Hepatic stellate cell (primary cell): Measurements from ENCODE around the gene PIK3IP1.
"Not testable (repeated sequence)": the region's sequence is repeated elsewhere in the genome, so short reads cannot be mapped to it uniquely, and the experiment has no call there.

Experiments
- DNase-seq: peaks from one replicate; pipeline ENCODE4 v3.0.0; 2011; ENCODE audit warnings: low spot score

Gene PIK3IP1

GRCh38 chr22:31248965-31249958 lies 43.0 kb downstream of the PIK3IP1 start:
- no peak for DNase-seq

GRCh38 chr22:31248138-31248745 lies 44.0 kb downstream of the PIK3IP1 start:
- peak; percentile 91 for DNase-seq

GRCh38 chr22:31247726-31248125 lies 44.6 kb downstream of the PIK3IP1 start:
- DNase-seq = no peak

DNA sequence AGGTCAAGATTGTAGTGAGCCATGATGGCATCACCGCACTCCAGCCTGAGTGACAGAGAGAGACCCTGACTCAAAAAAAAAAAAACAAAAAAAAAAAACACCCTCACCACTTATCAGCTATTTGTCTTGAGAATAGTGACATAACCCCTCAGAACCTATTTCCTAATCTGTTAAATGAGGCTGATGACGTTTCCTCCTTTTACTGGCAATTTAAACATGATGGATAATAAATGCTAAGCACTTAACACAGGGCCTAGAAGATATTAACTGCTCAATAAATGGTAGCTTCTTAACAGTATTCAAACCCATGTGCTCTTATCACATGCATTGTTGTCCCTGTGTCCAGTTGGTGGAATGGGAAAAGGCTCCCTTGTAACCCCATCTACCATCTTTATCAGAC lies 45.6 kb downstream of the PIK3IP1 start:
- no peak for DNase-seq

GRCh38 chr22:31245998-31246397 lies 46.3 kb downstream of the PIK3IP1 start:
- not testable (repeated sequence) for DNase-seq

DNA sequence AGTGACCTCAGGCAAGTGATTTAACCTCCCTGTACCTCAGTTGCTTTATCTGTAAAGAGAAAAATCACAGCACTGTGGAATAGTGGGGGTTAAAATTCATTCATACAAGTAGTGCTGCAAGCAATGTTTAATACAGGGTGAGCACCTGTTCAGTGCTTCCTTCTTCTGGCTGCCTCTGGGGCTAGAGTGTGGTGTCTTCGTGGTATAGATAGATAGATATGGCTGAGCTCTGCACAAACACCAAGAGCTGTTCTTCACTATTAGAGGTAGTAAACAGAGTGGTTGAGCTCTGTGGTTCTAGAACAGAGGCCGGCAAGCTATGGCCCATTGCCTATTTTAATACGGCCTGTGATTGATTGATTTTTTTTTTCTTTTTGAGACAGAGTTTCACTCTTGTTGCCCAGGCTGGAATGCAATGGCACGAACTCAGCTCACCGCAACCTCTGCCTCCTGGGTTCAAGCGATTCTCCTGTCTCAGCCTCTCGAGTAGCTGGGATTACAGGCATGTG lies 47.3 kb downstream of the PIK3IP1 start:
- no peak for DNase-seq

GRCh38 chr22:31244046-31244942 lies 48.0 kb downstream of the PIK3IP1 start:
- DNase-seq = peak; percentile 87

DNA sequence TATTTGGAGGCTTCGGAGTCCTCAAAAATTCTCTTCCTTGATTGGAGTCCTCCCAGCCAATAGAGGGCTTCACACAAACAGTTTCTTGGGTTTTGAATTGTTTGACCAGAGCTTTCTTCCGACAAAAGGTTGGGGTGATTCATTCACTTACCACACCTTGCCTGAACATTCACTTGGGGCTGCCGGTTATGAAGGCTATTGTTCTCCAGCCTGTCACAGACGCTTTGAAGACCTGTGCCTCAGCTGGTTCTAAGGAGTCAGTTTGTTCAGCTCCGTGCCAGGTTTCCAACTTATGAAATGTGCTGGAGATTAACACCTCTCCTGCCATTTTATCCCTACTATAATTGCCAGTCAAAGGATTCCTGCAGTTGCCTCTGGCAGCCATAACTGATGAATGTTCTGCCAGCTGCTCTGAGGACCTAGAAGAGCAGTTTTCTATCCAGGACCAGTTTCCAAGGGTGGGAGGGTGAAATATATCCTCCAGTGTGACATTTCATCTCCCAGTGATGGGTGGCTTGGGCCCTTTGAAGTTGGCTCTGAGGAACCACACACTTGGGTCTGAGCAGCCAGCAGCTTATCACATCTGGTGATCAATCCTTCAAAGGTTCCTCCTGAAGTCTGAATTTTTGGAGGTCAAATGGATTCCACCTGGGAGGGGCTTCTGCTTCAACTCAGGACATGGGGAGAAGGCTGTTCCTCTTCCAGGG lies 48.8 kb downstream of the PIK3IP1 start:
- peak; percentile 37 for DNase-seq

DNA sequence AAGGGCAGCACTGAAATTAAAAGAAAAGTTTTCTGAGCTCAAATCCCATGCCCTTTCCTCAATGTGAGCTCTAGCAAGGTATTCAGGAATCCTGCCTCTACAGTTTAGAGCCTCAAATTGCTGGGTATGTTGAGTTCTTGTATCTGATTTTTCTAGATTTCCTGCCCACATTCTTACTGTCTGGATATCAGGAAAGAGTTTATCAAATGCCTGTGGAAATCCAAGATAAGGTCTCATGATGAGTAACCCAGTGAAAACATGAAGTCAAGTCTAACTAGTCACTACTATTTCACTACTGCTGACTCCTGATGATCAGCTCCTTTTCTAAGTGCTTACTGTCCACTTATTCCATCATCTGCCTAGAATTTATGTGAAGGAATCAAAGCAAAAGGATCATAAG lies 50.4 kb downstream of the PIK3IP1 start:
- DNase-seq = peak; percentile 79

GRCh38 chr22:31241200-31241599 lies 51.1 kb downstream of the PIK3IP1 start:
- no peak for DNase-seq

DNA sequence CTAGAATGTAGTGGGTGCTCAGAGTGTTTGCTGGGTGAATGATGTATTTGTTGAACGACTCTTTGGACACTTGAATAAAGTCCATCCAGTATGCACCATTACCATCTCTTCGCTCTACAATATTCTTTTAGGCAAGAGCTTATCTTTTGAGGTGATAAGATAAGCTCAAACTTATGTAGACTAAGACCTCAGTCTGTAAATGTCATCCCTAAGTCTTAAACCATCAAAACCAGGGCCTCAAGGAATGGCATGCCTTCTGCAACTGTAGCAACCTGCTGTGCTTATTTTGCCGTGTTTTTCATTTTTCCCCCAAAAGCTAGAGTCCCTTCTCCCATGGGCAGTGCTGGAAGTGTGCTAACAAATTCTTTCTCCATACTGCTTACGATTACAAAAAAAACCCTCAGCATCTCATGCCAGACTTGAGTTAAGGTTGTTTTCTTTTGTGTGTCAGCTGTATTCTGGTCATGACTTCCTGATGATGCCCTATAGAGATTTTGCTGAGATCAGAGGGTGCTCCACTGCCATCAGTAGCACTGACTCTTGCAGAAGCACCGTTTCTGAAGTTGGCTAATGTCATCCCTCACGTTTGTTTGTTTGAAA lies 52.4 kb downstream of the PIK3IP1 start:
- peak; percentile 22 for DNase-seq

- no peak for DNase-seq
Observed at GRCh38 chr22:31238057-31238456, 54.2 kb downstream of the PIK3IP1 start.

- not testable (repeated sequence) for DNase-seq
Observed at GRCh38 chr22:31236044-31236443, 56.2 kb downstream of the PIK3IP1 start.

GRCh38 chr22:31235081-31235480 lies 57.2 kb downstream of the PIK3IP1 start:
- no peak for DNase-seq

DNA sequence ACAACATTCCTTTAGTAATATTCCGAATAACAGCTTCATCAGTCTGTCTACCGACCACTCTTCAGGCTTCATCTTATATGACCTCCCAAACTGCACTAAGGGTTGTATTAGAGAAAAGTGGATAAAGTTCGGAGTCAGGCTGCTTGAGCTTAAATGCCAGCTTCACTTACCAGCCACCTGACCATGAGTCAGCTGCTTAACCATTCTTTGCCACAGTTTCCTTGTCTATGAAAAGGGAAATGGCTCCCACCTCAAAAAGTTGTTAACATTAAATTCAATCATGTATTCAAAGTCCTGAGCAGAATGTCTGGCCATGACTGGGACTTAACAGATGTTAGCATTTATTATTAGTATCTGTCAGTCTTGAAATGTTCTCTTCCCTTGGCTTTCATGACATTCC lies 59.3 kb downstream of the PIK3IP1 start:
- DNase-seq = no peak
